DND-41 (cell line): ENCODE data around the gene ANKFN1.

ENCODE experiments used
- ATAC-seq: fragments of 200-7000 bp; cut with Tn5 transposase; 3 replicates; pipeline ENCODE4 v1.9.1; 2021; ENCODE audit warnings: low read depth; ENCODE audit not compliant: insufficient read depth
- DNase-seq: peaks from one replicate; pipeline ENCODE4 v3.0.0-alpha.2; 2020
- H2AFZ ChIP-seq: 2 replicates; pipeline ENCODE4 v1.6.0; 2012; ENCODE audit warnings: low read depth, low read length
- H3K27ac ChIP-seq: 2 replicates; pipeline ENCODE4 v1.5.1; 2012; ENCODE audit warnings: low read length, inconsistent platforms
- H3K27me3 ChIP-seq: fragments of 200-600 bp; sonication (generic); 2 replicates; pipeline ENCODE4 v1.6.0; 2012; ENCODE audit warnings: low read length, mild to moderate bottlenecking, inconsistent platforms; ENCODE audit not compliant: insufficient read depth, poor library complexity
- H3K36me3 ChIP-seq: 2 replicates; pipeline ENCODE4 v1.5.1; 2012; ENCODE audit warnings: low read length, inconsistent platforms; ENCODE audit not compliant: insufficient read depth
- H3K4me1 ChIP-seq: 2 replicates; pipeline ENCODE4 v1.5.1; 2012; ENCODE audit warnings: mild to moderate bottlenecking, low read length; ENCODE audit not compliant: insufficient read depth
- H3K4me2 ChIP-seq: 2 replicates; pipeline ENCODE4 v1.6.0; 2012; ENCODE audit warnings: mild to moderate bottlenecking, moderate library complexity, low read length, inconsistent platforms; ENCODE audit not compliant: insufficient read depth
- H3K4me3 ChIP-seq, 2 experiments: fragments of 200-600 bp in 1 of 2; shearing (Covaris generic) in 1 of 2; 2 replicates each; pipeline ENCODE4 v1.5.1; 2012 to 2016; ENCODE audit warnings: inconsistent platforms in 2 of 2, low read length in 2 of 2, mild to moderate bottlenecking in 2 of 2, low read depth in 1 of 2, moderate library complexity in 1 of 2
- H3K79me2 ChIP-seq: 2 replicates; pipeline ENCODE4 v1.6.0; 2012; ENCODE audit warnings: low read length, inconsistent platforms; ENCODE audit not compliant: insufficient read depth
- H3K9ac ChIP-seq: 2 replicates; pipeline ENCODE4 v1.6.0; 2012; ENCODE audit warnings: low read depth, mild to moderate bottlenecking, inconsistent platforms, low read length, moderate library complexity
- H3K9me3 ChIP-seq: 2 replicates; pipeline ENCODE4 v1.5.1; 2012; ENCODE audit warnings: low read length, moderate library complexity, mild to moderate bottlenecking, inconsistent platforms; ENCODE audit not compliant: insufficient read depth, severe bottlenecking
- H4K20me1 ChIP-seq: 2 replicates; pipeline ENCODE4 v1.6.0; 2012; ENCODE audit warnings: low read length; ENCODE audit not compliant: insufficient read depth
- EZH2 ChIP-seq: IDR thresholded peaks from 3 replicates; pipeline ENCODE4 v1.6.1; 2012; ENCODE audit warnings: borderline replicate concordance, low read depth, mild to moderate bottlenecking, moderate library complexity, low read length, inconsistent platforms; ENCODE audit not compliant: severe bottlenecking
- TF ChIP-seq, protein P1 (sequence below): IDR thresholded peaks from 2 replicates; pipeline ENCODE4 v1.5.1; 2012; ENCODE audit warnings: borderline replicate concordance, low read length, moderate library complexity, mild to moderate bottlenecking; ENCODE audit not compliant: poor library complexity, severe bottlenecking; ENCODE audit errors: extremely low read depth

The ANKFN1 gene

DNA sequence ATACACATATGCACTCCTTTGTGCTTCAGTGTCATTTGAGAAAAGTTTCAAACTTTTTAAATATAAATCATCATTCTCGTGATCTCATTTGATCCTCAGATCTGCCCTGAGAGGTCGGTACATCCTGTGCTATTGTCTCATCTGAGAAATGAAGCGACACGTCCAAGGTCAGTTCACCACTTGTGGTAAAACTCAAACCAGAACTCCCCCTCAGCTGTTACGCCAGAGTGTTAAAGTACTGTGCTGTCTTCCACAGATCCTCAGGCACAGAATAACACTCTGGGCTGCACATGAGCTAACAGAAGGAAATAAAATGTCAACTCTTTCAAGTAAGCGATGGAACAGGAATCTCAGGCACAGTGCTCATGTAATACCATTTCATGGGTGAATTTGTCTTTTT lies 31.4 kb downstream of the ANKFN1 start:
- Histone ChIP-seq H3K9me3 (no peaks in the 10 kb centered on the region), H3K27ac (peak overlapping the region; percentile 11; the same call in 1 of the 2 replicates), H3K4me3 (no peak overlapping the region), H3K79me2 (no peaks in the 10 kb centered on the region), H3K4me1 (peaks cover 13% of the 10 kb centered on the region), H3K36me3 (no peaks in the 10 kb centered on the region), H4K20me1 (no peaks in the 10 kb centered on the region), H3K9ac (no peak overlapping the region), H3K4me2 (no peak overlapping the region), H2AFZ (no peak overlapping the region), H3K27me3 (no peaks in the 10 kb centered on the region)
- DNase-seq = no peak
- peak; percentile 35; the same call in 1 of the 3 replicates for ATAC-seq
- TF ChIP-seq EZH2 = no peak
- TF ChIP-seq, protein P1, sequence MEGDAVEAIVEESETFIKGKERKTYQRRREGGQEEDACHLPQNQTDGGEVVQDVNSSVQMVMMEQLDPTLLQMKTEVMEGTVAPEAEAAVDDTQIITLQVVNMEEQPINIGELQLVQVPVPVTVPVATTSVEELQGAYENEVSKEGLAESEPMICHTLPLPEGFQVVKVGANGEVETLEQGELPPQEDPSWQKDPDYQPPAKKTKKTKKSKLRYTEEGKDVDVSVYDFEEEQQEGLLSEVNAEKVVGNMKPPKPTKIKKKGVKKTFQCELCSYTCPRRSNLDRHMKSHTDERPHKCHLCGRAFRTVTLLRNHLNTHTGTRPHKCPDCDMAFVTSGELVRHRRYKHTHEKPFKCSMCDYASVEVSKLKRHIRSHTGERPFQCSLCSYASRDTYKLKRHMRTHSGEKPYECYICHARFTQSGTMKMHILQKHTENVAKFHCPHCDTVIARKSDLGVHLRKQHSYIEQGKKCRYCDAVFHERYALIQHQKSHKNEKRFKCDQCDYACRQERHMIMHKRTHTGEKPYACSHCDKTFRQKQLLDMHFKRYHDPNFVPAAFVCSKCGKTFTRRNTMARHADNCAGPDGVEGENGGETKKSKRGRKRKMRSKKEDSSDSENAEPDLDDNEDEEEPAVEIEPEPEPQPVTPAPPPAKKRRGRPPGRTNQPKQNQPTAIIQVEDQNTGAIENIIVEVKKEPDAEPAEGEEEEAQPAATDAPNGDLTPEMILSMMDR = no peak

- no peak for ATAC-seq
- no peak overlapping the region for H3K9ac ChIP-seq
- H3K4me1 ChIP-seq = peaks cover 13% of the 10 kb centered on the region
- no peaks in the 10 kb centered on the region for H3K79me2 ChIP-seq
- no peak overlapping the region for H3K27ac ChIP-seq
- no peaks in the 10 kb centered on the region for H3K27me3 ChIP-seq
- H4K20me1 ChIP-seq = no peaks in the 10 kb centered on the region
- no peak for DNase-seq
- no peaks in the 10 kb centered on the region for H3K36me3 ChIP-seq
- H3K9me3 ChIP-seq = no peaks in the 10 kb centered on the region
- TF ChIP-seq, protein P1 = no peak
- no peak for TF ChIP-seq EZH2
- no peak overlapping the region for H2AFZ ChIP-seq
- no peak overlapping the region for H3K4me3 ChIP-seq
- no peak overlapping the region for H3K4me2 ChIP-seq
Measured at GRCh38 chr17:56185491-56186221, 32.4 kb downstream of the ANKFN1 start.

- H2AFZ ChIP-seq = no peak overlapping the region
- H4K20me1 ChIP-seq = no peaks in the 10 kb centered on the region
- H3K36me3 ChIP-seq = no peaks in the 10 kb centered on the region
- DNase-seq (no peak), ATAC-seq (no peak)
- no peak overlapping the region for H3K27ac ChIP-seq
- H3K79me2 ChIP-seq = no peaks in the 10 kb centered on the region
- H3K27me3 ChIP-seq = no peaks in the 10 kb centered on the region
- TF ChIP-seq, protein P1 = no peak
- no peak for TF ChIP-seq EZH2
- no peak overlapping the region for H3K4me3 ChIP-seq
- H3K4me1 ChIP-seq = peaks cover 13% of the 10 kb centered on the region
- H3K4me2 ChIP-seq = no peak overlapping the region
- H3K9ac ChIP-seq = no peak overlapping the region
- no peaks in the 10 kb centered on the region for H3K9me3 ChIP-seq
Measured at GRCh38 chr17:56186222-56186786, 33.0 kb downstream of the ANKFN1 start.
